Colon (tissue), 2 donors: ENCODE results near the gene RAB3IL1.
"Not testable (repeated sequence)": the region's sequence is repeated elsewhere in the genome, so short reads cannot be mapped to it uniquely, and the experiment has no call there.

Experiments
- FAIRE-seq: peaks from 2 replicates; lab custom pipeline; 2012; peaks lifted over from hg19 to GRCh38; lab: Jason Lieb, UNC
- donor health status: control.
- donor health status: control.

The RAB3IL1 gene

DNA sequence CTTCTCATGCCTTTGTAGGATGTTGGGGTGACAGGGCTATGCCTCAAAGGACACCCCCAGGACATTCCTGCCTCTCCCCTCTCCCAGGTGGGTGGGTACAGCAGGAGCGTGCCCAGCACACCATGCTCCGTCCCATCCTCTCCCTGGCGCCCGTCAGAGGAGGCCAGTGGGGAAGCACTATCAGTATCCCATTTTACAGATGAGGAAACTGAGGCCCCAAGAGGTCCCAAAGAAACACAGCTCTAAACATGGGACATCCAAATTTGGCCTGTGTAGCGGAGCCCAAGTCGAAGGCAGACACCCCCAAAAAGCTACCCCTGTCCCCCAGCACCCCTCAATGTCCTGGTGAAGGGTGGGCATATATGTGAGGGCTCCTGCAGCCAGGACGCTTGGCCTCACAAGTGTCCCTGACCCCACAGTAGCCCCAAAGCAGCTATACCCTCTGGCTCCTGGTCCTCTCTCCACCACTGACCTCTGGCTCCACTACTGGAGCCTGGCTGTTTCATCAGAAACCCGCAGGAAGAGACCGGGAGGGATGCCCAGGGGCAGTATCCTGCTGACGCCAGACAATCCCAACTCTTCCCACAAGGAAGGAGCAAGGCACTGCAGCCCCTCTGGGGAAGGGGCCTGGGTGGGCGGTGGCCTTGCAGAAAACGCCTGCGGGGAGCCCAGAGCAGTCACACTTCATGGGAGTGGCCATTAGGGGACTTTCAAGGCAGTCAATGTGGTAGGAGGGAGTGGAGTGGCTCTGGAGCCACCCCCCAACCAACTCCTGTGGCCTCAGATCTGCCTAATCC lies 31.4 kb downstream of the RAB3IL1 start:
- no peak for FAIRE-seq

DNA sequence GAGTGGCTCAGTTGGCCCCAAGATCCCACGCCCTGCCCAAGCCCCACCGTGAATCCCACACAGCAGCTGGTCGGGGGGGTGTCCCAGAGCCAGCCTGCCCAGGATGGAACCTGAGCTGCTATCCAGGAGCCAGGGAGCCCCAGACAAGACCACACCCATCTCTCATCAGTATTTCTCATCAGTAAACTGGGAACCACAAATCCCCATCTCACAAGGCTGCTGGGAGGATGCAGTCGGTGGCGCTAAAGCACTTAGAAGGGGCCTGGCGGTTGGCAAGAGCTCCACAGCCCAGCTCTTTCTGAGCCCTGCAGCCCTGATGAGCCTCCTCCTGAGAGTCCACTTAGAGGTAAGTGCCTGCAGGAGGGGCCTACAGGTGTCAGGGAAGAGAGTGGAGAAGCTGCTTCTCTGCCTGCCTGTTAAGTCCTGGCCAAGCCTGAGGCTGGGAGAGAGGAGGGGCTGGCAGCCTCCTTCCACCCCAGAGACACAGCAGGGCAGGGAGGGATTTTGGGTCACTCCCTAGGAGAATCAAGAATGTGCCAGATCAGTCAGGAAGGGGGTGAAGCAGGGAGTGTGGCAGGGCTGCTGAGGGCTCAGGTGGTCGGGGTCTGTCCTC lies 32.1 kb downstream of the RAB3IL1 start:
- no peak for FAIRE-seq

DNA sequence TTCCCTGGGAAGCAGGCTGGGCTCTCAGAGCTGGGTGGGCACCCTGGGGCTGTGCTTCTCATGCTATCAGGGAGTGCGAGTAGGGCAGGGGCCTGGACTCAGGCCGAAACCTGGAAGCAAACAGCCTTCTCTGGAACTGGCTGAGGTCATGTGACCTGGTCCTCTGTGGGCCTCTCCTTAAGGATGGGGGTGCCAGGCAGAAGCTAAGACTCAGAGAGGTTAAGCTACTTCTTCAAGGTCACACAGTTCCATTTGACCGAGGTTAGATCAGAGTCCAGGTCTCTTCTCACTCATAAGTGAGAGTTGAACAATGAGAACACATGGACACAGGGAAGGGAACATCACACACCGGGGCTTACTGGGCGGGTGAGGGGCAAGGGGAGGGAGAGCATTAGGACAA lies 33.4 kb downstream of the RAB3IL1 start:
- no peak for FAIRE-seq

DNA sequence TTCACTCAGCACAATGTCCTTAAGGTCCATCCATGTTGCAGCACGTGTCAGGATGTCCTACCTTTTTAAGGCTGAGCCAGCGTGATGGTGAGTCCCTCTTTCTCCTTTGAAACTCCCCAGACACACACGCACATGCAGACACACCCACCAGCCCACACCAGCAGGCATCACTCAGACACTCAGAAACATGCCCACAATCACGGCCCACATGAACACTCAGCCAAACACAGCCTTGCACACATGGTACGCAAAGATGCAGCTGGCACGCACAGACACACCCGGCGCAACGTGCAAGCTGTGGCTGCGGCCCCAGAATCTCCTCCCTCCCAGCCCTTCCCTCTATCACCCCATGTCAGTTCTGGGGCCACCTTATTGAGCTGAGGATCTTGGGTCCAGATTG lies 34.0 kb downstream of the RAB3IL1 start:
- FAIRE-seq = no peak

DNA sequence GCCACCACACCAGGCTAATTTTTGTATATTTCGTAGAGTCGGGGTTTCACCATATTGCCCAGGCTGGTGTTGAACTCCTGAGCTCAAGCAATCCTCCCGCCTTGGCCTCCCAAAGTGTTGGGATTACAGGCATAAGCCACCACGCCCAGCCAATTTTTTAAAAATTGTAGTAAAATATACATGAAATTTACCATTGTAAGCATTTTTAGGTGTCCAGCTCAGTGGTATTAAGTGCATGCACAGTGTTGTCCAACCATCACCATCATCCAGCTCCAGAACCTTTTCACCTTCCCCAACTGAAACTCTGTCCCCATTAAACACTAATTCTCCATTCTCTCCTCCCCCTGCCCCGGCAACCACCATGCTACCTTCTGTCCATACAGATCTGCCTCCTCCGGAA lies 34.5 kb downstream of the RAB3IL1 start:
- no peak for FAIRE-seq

DNA sequence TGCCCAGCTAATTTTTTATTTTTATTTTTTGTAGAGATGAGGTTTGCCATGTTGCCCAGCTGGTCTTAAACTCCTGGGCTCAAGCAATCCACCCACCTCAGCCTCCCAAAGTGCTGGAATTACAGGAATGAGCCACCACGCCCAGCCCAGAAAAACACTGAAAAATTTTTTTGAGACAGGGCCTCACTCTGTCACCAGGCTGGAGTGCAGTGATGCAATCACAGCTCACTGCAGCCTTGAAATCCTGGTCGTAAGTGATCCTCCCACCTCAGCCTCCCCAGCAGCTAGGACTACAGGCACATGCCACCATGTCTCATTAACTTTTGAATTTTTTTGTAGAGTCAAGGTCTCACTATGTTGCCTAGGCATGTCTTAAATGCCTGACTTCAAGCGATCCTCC lies 35.1 kb downstream of the RAB3IL1 start:
- not testable (repeated sequence) for FAIRE-seq

DNA sequence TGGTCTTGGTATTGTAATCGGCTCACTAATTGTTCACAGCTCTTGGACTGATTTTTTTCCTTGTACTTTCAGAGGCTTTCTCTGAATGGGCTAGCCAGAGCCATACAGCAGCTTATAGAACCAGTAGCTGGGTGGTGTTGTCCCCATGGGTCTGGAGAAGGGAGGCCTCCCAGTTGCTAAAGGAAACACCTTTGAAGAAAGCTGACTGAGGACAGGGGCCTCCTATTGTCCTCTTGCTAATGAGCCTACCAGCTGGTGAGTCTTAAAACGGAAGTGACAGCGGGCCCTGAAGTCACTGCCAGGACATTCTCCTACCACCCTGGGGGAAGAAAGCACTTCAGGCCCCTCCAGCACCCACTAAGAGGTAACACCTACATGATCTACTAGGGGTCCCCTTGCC lies 36.0 kb downstream of the RAB3IL1 start:
- FAIRE-seq = no peak

DNA sequence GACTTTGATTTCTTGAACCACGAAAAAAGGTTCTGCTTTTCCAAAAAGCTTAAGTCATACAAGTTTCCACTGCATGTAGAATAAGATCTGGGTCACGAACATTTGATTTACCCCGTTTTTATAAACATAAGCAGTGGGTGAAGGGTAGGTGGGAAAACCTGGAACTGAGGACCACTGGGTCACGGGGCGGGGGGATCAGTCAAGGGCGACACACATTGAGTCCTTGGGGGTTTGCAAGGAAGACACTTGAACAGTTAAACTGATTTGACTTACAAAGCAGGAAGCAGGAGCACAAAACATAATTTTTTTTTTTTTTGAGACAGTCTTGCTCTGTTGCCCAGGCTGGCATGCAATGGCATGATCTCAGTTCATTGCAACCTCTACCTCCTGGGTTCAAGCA lies 36.9 kb downstream of the RAB3IL1 start:
- no peak for FAIRE-seq

DNA sequence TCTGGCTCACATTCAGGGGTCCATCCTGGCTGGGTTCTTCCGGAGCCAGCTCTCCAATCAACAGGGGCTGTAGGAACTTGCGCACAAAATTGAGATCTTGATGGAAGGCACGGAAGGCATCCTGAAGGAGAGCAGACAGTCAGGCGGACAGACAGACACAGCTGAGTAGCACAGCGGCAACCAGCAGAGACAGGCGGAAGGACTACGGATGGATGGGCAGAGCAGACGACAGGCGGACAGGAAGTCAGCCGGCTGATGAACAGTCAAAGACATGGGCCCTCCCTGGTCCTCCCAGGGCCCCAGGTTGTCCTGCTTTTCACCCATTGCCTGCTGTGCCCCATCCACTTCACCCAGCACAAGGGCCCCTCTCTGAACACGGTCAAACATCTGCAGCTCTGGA lies 37.3 kb downstream of the RAB3IL1 start:
- no peak for FAIRE-seq

DNA sequence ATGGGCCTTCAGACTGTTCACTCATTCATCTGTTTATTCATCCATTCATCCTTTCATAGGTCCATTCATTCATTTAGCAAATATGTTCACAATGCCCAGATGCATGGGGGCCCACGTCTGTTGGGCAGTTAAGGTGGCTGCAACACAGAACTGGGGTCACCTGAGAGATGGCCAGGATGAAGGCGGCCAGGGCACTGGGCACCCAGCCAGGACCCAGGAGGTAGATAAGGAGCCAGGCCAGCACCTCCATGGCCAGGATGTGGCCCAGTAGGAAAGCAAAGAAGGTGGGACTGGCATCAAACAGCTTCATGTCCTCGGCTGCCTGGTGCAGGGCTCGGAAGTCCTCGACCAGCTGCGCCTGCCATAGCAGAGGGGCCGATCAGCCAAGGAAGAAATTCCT lies 38.2 kb downstream of the RAB3IL1 start:
- no peak for FAIRE-seq

DNA sequence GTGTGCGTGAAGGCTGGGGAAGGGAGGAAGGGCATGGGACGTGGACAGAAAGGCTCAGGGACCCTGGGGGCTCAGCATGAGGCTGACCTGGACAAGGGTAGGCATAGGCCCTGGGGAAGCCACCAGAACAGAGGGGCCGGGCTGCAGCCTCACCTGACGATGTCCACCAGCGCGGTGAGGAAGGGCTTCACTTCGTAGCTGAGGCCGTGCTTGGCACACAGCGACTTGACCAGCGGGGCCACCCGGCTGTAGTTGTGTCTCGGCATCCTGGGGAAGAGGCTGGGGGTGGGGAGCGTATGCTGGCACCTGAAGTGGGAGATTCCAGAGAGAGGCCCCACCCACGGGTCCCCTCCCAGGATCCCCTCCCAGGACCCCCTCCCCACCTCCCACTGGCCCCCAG lies 41.7 kb downstream of the RAB3IL1 start:
- no peak for FAIRE-seq

DNA sequence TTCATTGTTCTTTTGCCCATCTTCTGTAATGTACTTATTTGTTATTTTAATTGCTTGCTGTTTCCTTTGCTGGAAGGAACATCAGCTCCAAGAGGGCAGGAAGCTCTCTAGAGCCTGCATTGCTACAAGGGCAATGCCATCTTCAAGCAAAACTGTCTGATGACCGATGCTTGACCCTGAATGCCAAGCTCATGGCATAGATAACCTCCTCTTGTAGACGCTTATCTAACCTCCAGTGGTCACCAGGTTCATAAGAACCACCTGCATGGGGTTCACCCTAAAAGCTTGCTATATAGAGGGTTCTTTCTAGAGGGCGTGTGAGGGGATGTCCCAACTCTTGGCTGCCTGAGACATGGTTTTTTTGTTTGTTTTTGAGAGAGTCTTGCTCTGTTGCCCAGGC lies 42.5 kb downstream of the RAB3IL1 start:
- no peak for FAIRE-seq

DNA sequence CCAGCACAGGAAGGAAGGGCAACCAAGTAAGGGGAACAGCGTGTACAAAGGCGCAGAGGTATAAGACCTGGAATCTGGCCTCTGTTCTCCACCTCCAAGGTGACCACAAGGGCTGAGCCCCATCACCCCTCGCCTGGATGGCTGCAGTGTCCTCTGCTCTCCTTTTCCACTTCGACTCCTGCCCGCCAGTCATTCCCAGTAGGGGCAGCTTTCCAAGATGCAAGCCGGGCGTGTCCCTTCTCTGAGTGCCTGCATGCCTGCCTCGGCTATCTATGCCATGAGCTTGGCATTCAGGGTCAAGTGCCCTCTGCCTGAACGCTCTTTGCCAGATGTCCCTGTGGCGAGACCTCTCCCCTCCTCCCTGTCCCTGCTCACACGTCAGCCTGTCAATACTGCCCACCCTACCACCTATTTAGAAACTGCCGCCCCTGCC lies 43.0 kb downstream of the RAB3IL1 start:
- no peak for FAIRE-seq

DNA sequence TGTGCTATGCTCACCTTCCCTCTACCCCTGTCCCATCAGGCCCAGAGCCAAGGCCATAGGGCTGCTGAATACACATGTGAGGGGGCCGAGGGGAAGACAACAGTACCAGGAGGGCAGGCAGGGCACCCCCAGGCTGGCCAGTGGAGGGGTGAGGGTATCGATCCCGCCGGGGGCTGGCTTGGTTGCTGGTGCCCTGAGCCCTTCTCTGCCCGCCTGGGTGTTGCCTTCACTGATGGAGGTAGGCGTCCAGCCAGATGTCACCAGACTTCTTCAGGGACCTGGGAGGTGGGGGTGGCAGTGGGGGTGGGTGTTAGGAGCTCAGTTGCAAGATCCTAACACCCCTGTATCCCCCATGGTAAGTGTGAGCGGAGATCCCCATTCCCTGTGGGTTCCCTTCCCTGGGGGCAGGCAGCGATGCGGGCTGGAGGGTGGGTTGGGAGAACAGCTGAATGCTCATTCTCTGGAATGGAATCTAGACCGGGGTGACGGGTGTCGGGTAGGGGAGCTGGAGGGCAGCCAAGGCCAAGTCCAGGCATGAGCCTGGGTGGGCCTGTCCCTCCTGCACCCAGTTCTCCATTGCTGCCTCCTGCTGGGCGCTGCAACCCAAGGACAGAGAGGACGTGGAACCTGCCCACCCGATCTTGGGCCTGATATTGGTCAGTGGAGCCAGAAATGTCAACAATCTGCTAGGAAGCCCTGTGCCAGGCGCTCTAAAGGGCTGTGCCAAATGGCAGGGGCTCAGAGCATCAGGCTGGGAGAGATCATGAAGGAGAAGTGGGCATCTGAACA lies 43.6 kb downstream of the RAB3IL1 start:
- FAIRE-seq = no peak

DNA sequence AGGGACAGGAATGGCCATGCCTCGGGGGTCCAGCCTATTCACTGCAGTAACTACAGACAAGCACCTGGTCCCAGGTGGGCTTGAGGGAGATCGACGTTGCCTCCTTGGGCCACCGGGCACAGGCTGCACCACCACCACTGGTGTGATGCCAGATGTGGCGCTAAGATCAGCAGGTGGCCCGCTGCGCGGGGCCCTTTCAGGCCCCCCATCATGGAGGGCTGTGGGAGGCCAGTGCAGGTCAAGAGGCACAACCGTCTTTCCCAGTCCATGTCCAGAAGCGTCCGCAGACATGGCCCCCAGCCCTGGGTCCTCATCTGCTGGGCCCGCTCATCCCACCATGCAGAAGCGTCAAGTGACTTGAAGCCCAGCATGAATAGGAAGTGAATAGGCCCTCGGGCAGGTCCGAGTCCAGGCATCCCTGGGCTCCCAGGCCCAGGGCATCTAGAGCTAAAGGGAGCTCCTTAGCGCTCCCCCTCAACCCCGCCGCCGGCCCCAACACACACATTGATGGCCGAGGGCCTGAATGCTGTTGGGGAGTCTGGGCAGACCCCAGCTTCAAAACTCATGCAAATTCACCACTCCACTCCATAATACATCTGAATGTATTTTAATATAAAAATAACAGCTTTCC lies 44.3 kb downstream of the RAB3IL1 start:
- no peak for FAIRE-seq

DNA sequence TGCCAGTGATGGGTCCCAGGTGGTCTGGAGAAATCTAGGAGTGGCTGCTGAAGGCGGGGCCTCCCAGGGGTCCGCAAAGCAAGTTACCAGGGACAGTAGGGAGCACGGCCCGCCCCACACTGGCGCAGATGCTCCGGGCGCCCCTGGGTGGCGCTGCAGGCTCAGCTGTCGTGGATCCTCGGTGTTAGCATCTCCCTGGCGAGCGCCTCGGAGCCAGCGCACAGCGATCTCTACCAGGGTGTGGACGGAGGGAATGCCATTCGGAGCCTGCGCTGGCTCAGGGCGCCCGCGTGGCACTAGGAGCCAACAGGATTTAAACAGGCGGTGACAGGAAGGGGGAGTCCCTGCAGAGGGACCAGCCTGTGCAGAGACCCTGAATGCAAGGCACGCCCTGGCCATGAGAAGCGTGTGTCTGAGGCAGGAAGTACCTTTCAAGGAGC lies 46.2 kb downstream of the RAB3IL1 start:
- no peak for FAIRE-seq

DNA sequence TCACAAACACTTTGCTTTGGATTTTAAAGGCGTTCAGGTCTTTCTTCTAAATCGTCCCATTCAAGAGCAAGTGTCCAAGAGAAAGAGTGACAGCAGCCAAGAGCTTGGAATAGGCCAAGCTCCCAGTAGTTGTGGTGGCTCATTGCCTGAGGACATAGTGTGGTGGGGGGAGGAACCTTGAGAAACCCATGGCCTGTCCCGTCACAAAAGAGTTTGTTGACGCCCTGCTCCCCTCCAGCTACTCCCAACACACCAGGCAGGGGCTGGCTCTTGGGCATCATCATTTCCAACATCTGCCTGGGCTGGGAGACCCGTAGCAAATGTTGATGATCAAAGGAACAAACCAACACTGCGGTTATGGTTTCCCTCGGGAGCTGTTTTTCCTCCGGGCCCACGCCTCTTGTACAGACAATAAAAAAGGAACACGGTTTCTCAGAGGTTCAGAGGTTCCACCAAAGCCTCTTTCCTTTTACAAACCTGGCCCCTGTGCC lies 46.8 kb downstream of the RAB3IL1 start:
- no peak for FAIRE-seq

DNA sequence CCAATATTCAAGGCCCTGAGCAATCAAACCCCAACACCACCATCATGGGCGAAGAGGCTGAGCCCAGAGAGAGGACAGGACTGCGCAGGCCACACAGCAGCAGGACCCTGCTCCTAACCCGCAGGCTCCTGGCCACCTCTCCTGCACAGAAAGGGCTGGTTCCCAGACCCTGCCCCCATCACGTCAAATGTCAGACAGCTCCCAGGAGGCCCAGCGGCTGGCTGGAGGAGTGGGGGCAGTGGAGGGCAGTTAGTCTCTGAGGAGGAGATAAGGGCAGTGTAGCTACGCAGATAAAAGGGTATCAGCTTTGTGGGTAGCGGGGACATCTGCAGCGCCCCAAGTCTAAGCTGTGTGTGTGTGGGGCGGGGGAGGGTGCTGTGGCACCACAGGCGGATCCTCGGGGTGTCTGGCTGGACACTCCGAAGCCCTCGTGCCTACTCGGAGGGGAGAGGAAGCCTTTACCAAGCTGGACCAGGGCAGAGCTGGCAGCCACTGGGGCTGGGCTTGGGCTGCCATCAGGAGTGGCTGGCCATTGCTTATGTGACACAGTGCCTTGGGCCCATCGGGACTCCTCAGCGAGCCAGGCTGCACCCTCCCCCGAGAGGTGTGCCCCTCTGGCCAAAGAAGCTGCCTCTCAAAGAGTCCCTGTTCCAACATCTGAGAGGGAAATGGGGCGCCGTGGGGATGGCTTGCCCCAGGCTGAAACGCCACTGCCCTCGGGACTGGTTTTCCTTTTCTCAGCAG lies 47.5 kb downstream of the RAB3IL1 start:
- no peak for FAIRE-seq

DNA sequence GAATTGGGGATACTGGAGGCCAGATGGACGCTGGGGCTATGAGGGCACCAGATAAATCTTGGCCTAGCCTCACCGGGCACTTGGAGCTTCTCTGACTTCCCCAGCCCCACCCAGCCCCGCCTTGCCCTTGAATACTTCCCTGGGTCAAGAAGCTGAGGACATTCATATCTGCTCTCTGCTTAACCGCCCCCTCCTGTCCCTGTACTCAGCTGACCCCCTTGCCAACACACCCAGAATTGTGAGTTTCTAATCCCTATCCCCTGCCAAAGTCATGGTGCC lies 48.0 kb downstream of the RAB3IL1 start:
- no peak for FAIRE-seq

DNA sequence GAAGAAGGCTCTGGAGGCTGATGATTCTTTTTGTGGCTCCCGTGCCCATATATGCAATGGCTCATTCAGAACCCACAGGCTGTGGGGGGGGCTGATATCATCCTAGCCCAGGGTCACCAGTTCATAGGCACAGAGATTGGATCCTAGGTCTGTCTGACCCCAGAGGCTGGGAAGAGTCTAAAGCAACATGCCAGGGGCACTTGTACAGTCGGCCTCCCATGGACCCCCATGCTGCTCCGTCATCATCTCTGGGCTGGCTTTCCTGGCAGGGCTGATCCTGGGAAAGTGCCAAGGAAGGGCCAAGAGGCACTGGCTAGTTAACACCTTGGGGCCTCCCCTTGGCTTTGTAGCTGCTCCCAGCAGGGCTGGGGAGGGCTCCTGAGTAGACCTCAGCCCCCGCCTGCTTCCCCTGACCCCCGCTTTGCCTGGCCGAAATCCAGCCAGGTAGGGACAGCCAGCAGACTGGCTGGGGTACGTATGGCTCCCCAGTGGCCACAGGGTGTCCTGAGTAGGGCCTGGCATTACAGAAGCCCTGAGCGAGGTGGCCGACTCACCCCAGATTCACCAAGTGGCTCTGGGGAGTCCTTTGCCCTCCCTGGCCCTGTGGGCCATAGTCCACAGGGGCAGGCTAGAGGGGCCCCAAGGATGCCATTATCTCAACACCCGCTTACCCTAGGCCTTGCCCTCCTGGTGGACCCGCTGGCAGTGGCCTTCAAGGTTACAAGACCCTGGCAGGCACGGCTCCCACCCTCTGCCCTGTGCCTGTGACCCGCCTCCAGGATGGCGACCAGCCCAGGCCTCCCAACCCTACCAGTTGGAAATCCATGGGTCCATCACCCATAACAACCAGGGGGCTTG lies 48.6 kb downstream of the RAB3IL1 start:
- FAIRE-seq = no peak

DNA sequence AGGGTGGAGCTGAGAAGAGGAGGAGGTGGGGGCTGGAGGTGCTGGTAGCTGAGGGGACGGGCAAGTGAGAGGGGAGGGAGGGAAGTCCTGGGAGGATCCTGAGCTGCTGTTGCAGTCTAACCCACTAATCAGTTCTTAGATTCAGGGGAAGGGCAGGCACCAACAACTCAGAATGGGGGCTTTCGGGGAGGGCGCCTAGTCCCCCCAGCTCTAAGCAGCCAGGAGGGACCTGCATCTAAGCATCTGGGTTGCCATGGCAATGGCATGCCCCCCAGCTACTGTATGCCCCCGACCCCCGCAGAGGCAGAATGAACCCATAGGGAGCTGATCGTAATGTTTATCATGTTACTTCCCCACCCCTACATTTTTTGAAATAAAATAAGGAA lies 50.4 kb downstream of the RAB3IL1 start:
- no peak for FAIRE-seq
